ENCODE data around the gene SENP2.
"Not testable (repeated sequence)": the region's sequence is repeated elsewhere in the genome, so short reads cannot be mapped to it uniquely, and the experiment has no call there.

Gene SENP2

DNA sequence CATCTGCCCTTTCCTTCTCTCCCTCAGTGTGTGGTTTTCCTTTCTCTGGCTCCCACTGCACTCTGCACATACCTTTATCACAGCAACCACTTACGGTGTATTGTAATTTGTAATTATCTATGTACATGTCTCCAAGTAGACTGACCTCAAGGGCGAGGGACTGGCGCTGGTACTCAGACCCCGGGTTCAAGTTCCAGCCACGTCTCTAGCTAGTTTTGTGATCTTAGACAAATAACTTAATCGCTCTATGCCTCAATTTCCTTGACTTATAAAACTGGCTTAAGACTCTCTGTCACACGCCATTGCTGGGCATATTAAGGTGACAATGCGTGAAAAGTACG, 607 bp upstream of the SENP2 start:
- DNase-seq (ENCODE audit: low read depth in 2 of 3, low spot score in 1 of 3), result no peak

DNA sequence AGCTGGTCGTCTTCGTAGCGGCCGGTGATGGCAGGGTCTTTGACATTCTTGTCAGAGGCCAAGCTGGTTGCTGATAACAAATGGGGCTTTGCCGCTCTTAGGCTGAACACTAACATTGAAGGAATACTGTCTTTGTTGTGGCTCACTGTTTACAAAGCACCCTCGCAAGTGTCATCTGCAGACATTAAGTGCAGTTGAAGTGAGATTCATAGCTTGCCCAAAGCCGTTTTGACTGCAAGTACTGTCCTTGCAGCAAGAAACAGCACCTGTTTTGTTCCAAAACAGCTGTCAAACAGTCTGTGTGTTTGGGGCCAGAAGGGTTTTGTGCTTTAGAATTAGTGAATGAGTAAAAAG, 568 bp downstream of the SENP2 start:
- DNase-seq (ENCODE audit: low read depth in 2 of 3, low spot score in 1 of 3), result no peak

DNA sequence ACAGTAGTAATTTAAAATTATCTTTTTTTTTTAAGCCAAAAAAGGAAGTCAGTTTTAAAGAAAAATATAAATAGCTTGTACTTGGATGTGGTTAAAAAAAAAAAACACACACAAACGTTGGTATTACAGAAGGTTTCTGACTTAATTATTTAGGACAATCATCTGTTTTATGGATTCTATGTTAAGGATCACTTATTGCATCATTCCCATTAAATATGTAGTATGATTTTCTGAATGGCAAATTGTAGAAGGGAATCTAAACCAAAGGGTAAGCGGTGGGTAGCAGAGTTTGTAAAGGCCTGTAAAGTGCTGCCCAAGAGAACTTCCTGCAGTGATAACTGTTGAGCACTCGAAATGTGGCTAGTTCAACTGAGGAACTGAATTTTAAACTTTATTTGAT, 8.0 kb downstream of the SENP2 start:
- no peak for DNase-seq (ENCODE audit: low read depth in 2 of 3, low spot score in 1 of 3)

DNA sequence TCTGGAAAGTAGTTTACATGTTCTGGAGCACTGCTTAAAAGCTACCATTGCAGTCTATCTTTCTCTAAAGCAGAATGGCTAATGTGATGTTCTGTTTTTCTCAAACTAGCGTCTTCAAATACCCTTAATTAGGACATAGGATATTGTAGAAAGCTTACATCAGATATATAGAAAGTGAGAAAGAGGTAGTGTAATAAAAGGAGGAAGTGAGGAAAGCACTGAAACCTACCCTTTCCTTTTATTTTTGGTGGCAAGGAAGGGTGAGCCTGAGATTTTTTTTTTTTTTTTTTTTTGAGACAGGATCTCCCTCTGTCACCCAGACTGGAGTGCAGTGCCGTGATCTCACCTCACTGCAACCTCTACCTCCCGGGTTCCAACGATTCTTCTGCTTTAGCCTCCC, 9.4 kb downstream of the SENP2 start:
- DNase-seq (ENCODE audit: low read depth in 2 of 3, low spot score in 1 of 3), result no peak

DNA sequence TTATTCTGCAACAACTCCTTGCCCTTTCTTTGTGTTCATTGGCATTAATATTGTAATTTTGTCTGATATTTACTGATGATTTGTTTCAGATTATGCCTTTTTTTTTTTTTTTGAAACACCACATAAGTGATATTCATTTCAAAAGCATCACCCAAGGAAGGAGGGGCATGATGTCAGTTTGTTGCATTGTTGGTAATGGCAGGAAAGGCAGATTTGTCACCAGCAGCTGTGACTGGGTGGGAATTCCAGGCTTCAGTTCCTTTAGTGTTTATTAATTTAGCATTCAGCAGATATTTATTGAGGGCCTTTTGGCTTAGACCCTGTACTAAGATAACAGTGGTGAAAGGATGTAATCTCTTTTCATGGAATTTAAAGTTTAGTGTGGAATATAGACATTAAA, 19.5 kb downstream of the SENP2 start:
- DNase-seq (ENCODE audit: low read depth in 2 of 3, low spot score in 1 of 3), result no peak

DNA sequence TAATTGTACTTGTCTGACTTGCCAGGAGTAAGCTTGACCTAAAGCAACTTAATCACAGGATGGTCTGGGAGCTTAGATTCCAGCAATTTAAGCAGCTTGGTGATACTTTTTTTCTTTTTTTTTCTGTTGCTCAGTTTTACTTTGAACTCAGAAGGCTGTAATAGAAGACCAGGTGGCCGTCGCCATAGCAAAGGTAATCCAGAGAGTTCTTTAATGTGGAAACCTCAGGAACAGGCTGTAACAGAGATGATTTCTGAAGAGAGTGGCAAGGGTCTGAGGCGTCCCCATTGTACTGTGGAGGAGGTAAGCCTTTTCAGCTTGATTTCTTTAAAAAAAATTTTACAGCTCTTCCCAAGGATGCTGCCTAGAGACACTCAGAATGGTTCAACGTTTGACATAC, 20.1 kb downstream of the SENP2 start:
- DNase-seq (ENCODE audit: low read depth in 2 of 3, low spot score in 1 of 3), result no peak

DNA sequence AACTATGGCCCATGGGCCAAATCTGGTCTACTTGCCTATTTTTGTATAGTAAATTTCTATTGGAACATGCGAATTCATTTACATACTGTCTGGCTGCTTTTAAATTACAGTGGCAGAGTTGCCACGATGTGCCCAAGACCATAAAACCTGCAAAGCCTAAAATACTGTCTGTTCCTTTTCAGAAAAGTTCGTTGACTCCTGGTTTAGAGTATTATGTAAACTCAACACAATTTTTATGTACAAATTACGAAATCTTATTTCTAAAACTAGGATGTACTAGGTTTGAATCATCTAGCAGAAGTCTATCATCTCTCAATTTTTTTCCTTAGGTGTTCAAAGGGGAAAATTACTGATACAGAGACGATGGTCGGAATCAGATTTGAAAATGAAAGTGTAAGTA, 26.9 kb downstream of the SENP2 start:
- DNase-seq (ENCODE audit: low read depth in 2 of 3, low spot score in 1 of 3), result no peak

DNA sequence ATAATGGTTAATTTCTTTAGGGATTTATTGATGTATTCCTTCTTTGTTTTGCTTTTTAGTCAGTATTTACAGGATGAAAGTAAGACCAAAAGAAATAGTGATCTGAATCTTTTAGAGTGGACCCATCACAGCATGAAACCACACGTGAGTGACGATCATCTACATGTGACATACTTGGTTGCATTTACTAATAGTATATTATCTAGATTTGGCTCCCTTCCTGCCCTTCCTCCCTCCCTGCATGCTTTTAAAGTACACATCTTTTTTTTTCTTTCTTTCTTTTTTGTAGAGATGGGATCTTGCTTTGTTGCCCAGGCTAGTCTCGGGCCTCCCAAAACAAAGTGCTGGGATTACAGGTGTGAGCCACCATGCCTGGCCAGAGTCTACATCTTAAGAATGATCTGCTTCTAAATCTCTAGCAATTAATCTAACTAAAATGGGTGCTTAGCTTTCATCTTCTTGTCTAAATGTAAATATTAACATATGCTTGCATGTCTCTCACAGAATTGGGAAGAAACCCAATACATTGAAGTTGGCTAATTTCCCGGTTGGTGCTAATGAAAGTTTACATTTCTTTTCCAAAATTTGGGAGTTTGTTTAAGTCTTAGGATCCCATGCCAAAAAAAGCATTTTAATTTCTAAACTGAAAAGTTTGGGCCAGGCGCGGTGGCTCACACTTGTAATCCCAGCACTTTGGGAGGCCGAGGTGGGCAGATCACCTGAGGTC, 38.0 kb downstream of the SENP2 start:
- no peak for DNase-seq (ENCODE audit: low read depth in 2 of 3, low spot score in 1 of 3)

DNA sequence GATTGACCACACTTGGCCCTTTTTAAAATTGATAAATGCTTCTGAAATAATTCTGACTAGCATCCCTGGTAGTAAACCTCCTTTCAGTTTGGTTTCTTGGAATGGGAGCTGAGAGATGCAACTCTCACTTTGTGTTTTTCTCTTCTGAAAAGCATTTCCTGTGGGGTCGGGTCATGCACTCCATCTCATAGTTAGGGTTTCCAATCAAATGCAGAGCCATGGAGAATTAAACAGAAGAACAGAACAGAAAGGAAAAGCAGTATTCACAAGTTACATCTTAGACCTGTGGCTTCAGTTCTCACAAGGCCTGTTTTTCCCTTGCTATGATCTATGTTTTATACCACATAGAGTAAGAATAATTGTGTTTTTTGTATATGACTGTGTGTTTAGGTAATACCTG, 39.7 kb downstream of the SENP2 start:
- DNase-seq (ENCODE audit: low read depth in 2 of 3, low spot score in 1 of 3), result no peak

DNA sequence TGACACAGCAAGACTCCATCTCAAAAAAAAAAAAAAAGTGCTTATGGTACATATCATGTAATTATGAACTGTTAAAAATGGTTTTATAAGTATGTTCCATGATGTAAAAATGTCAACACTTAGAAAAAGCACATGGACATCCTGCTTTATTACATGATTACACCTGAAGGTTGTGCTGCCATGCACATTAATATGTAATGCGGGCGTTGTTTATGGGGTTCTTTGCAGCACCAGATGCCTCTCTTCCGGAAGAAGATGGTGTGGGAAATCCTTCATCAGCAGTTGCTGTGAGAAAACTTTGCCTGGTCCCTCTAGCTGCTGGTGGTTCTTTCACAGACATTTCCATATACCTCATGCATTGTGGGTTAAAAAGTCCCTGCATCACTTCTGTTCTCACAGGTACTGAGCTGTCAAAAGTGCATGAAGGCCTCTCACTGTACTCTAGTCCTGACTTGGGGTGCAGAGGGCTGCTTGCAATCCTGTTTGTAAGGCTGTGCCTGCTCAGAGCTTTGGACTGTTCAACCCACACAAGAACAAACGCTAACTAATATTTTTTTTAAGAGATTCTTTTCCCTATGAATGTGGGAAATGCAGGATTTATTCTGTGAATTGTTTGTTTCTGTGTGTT, 43.6 kb downstream of the SENP2 start:
- DNase-seq (ENCODE audit: low read depth in 2 of 3, low spot score in 1 of 3), result no peak

DNA sequence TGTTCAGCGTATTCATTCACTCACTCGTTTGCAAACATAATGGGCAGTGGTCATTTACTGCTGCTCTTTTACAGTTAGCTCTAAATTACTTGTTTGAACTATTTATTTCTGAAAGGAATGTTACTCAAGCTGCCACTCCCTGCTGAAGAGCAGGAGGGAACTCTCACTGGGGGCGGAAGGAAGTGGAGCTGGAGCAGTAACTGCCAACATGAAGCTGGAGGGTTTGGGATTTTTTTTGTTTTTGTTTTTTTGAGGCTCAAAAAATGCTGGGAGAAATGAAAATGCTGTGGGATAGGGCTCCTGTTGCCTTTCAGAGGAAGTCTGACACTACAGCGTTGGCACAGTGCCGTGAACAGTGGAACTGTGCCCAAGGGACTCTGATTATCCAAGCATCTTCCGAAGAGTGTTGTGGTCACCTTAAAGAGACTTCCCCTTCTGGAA, 44.1 kb downstream of the SENP2 start:
- no peak for DNase-seq (ENCODE audit: low read depth in 2 of 3, low spot score in 1 of 3)

DNA sequence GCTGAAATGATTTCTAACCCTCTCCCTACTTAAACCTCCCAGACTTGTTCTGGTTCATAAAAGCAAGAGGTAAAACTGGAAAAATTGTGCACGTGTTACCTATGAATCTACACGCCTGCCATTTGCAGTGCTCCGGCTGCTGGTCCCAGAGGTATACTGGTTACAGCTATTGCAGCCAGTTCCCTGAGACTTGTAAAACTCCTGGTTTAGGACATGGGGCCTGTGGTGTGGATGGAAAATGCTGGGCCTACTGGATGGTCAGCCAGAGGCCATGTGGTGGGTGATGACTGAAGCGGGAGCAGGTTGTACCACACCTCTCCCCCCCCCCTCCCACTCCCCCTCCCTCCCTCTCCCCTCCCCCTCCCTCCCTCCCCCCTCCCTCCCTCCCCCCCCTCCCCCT, 45.0 kb downstream of the SENP2 start:
- DNase-seq (ENCODE audit: low read depth in 2 of 3, low spot score in 1 of 3), result no peak

DNA sequence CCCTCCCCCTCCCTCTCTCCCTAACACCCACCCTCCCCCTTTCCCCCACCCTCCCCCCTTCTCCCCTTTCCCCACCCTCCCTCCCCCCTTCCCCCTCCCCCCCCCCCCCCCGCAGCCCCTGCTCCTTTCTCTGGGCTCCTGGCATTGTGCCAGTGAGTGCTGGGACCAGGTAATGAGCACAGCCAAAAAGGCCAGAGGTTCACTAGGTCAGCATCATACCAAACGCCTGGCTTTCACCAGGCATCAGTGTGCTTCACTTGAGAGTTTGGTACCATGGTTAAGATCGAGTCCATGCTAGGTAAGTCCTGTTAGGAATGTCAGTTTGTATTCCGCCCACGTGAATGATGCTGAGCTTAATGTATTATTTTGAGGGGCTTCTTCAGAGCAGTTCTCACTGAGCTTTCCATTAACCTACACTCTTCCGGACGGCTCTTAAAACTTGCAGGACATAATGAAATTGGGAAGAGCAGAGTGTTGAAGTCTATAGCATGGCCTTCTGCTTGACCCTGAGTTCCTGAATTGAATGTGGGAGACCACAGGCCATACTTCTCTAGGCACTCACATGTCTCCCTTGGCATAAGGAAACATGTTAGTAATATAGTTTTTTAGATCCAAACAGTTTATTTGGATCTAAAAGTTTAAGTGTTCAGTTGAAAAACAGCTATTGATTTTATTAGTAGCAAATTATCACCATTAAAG, 45.6 kb downstream of the SENP2 start:
- DNase-seq (ENCODE audit: low read depth in 2 of 3, low spot score in 1 of 3), result no peak

DNA sequence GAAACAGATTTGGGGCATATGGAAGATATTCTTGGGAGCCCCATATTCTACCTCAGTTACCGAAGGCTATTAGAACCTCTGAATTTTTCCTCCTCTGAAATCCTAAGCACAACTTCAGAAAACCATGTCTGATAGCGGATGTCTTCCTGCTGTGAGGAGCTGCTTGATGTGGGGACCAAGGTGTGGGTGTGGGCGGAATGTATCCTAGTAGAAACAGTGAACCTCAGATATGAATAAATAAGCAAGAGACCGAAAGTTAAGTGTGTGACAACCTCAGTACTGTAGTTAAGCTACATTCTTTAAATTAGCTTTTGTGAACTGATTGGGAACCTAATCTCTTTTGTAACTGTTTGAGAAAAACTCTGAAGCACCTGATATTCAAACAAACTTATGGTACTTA, 46.9 kb downstream of the SENP2 start:
- DNase-seq (ENCODE audit: low read depth in 2 of 3, low spot score in 1 of 3), result no peak

DNA sequence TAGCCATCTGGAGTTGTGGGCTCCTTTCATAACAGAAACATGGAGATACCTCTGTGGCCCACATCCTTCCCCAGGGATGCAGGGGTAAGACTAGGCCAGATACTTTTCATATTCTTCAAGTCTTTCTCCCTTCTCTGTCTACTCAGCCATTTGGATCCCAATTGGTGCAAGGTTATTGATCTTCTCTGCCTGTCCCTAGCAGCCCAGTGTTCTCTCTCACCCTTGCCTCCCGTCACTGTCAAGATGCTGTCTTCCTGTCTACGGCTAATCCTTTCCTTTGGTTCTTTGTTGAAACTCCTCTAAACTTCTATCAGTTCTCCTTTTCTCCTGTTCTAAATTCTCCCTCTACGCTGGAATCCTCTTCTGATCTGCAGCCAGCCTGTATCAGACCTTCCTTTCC, 51.3 kb downstream of the SENP2 start:
- DNase-seq (ENCODE audit: low read depth in 2 of 3, low spot score in 1 of 3), result no peak

DNA sequence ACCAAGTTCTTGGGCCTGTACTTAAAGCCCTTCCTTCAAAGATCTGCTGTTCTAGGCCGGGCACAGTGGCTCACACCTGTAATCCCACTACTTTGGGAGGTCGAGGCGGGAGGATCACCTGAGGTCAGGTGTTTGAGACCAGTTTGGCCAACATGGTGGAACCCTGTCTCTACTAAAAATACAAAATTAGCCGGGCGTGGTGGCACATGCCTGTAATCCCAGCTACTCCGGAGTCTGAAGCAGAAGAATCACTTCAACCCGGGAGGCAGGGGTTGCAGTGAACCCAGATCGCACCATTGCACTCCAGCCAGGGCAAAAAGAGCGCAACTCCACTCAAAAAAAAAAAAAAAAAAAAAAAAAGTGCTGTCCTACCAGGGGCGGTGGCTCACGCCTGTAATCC, 52.6 kb downstream of the SENP2 start:
- not testable (repeated sequence) for DNase-seq (ENCODE audit: low read depth in 2 of 3, low spot score in 1 of 3)

DNA sequence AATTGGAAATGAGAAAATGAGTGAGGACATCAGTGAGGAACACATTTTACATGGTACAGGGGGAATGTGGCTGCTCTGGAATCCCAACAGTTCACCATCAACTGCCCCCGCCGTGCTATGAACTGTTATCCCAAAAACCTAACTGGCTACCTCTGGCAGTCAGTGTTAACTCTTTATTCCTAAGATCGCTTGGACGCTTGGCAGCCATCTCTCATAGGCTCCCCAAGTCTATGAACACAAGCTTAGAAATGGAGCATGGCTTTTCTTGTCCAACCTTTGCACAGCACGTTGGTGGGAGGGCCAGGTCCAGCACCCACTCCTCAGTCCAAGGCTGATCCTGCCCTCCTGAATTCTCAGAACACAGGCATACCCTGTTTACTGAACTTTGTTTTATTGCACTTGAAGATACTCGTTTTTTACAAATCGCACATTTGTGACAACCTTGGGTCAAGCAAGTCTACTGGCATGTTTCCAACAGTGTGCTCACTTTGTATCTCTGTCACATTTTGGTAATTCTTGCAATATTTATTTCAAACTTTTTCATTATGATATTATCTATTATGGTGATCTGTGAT, 53.6 kb downstream of the SENP2 start:
- no peak for DNase-seq (ENCODE audit: low read depth in 2 of 3, low spot score in 1 of 3)

DNA sequence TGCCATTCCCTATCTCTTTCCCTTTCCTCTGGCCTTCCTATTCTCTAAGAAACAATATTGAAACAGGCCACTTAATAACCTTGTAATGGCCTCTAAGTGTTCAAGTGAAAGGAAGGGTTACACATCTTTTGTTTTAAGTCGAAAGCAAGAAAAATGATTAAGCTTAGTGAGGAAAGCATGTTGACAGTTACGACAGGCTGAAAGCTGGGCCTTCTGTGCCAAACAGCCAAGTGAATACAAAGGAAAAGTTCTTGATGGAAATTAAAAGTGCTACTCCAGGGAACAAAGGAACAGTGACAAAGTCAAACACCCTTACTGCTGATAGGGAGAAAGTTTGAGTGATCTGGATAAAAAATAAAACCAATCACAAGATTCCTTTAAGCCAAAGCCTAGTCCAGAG, 54.2 kb downstream of the SENP2 start:
- no peak for DNase-seq (ENCODE audit: low read depth in 2 of 3, low spot score in 1 of 3)

DNA sequence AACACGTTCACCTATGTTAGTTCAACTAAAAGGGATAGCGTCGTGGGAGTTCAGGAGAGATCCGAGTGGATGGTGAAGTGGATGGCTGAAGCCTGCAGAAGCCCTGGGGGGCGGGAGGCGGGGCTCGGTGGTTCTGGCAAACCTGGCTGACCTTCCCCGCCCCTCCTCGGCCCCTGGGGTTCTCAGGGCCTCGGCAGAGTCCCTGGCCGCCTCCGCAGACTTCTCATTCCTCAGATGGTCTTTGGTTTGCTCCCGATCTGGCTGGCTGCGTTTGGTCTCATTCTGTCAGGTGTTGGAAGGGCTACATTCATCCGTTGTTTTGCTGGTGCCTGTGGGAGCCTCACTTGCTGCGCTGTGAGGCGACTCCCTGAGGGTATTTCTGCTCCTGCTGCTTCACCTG, 59.1 kb downstream of the SENP2 start:
- not testable (repeated sequence) for DNase-seq (ENCODE audit: low read depth in 2 of 3, low spot score in 1 of 3)

DNA sequence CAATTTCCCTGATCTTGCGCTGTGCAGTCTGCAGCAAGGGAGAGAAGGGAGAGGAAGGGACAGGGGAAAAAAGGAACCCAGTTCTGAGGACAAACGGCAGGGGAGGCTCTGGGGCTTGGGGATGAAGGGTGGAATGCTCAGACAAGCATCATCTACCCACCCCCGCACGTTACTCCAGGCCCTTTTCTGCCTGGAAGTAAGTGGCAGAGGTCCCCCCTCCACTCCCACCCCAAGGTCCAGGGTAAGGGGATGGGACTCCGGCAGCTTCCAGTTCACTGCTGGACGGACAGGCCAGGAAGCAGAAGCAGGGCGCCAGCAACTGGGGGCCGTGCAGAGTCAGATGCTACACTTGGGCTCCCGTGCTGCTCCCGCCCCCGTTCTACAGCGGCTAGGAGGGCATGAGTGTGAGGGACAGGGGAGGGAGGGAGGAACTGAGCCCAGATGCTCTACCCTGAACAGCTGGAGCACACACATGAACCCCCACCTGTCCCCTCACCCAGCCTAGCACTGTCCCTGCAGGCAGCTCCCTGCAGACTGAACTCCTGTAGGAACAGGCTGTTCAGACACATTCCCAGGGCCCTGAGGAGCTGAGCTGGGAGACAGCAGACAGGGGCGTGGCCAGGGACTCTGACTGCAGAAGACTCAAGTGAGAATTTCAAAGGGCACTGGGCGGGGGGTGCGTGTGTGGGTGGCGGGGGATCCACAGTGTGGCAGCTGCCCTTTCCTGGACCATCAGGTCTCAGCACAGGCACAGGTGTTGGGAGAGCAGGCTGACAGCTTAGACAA, 59.7 kb downstream of the SENP2 start:
- no peak for DNase-seq (ENCODE audit: low read depth in 2 of 3, low spot score in 1 of 3)

DNA sequence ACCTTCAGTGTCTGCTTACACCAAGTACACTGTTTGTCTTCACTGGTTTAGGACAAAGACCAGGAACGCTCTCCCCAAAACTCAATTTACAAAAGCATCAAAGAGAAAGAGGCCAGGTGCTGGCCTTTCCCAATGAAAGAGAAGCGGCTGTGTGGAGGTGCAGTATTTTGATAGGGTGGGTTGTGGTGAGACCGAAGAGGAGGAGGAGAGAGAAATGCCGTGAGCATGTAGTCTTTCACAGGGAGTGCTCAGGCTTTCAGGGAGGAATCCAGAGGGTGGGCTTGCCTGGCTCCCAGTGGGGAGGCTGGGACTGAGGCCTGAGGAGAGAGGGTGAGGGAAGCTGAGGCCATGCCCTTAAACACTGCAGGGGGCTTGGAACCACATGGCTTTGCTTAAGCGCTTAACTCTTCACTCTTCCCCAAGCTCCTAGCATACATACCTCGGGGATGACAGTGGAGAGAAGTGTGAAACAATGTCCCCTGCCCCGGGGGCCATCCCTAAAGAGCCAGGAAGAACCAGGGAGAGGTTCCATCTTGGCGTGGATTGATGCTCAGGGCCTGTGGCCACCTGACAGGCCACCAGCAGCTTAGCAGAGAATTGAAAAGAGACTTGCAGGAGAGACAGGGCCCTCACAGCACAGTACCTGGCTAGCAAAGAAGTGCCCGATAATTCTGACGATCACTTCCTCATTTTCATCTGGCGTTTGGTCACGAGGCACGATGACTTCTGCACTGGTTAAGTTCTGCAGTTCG, 60.5 kb downstream of the SENP2 start:
- DNase-seq (ENCODE audit: low read depth in 2 of 3, low spot score in 1 of 3), result no peak
